Upper lobe of right lung (tissue), 1 donor: Measurements from ENCODE around the gene ACTRT2. TPM values are rescaled to one million over a fixed set of nuclear protein-coding genes. Genes with fewer than 3 reads are reported as not detected.
A peak's percentile ranks its signal among the peaks of the same experiment; 100 is the strongest.

Source experiments
- ATAC-seq: fragments of 200-7000 bp; cut with Tn5 transposase; one replicate; pipeline ENCODE4 v1.9.1; 2020; ENCODE audit warnings: mild to moderate bottlenecking, moderate library complexity
- DNase-seq: peaks from one replicate; pipeline ENCODE4 v3.0.0-alpha.2; 2020
- H3K27ac ChIP-seq: fragments of 200-600 bp; one replicate; pipeline ENCODE4 v1.8.0; 2022
- H3K27me3 ChIP-seq: fragments of 200-600 bp; one replicate; pipeline ENCODE4 v1.8.0; 2022; ENCODE audit warnings: mild to moderate bottlenecking
- H3K36me3 ChIP-seq: fragments of 200-600 bp; one replicate; pipeline ENCODE4 v1.8.0; 2022
- H3K4me1 ChIP-seq: fragments of 200-600 bp; one replicate; pipeline ENCODE4 v1.8.0; 2022
- H3K4me3 ChIP-seq: fragments of 200-600 bp; one replicate; pipeline ENCODE4 v1.8.0; 2022; ENCODE audit warnings: mild to moderate bottlenecking
- H3K9me3 ChIP-seq: fragments of 200-600 bp; one replicate; pipeline ENCODE4 v1.8.0; 2022
- CTCF ChIP-seq: fragments of 200-600 bp; IDR thresholded peaks from one replicate; pipeline ENCODE4 v1.8.0; 2022; ENCODE audit warnings: antibody characterized with exemption
- intact Hi-C: fragments of 100-400 bp; cut with DNase I; formaldehyde crosslinking; loops from one replicate; pipeline ENCODE4 v1.11.0; 2022
- total RNA-seq: library from RNA; stranded (reverse); fragmentation: NEBNext Ultra II Directional; extraction: Animal tissue kit (Norgen Biotek cat#: 25700); gene quantifications from one replicate; pipeline ENCODE4 v1.2.1, GENCODE V29; 2021
- donor health status: DM: no; HTN: yes; CAD: no; lungs with severe emphysema.

The ACTRT2 gene
- total RNA-seq, 1 donor from 2014 or later, result not detected

- intact Hi-C loops, result no loop called here
These were observed 21.7 kb upstream of the ACTRT2 start for GRCh38 chr1:2999571-2999970.

GRCh38 chr1:3000214-3000613, 21.1 kb upstream of the ACTRT2 start:
- Histone ChIP-seq H3K27me3 (peaks cover 10% of the 10 kb centered on the region), H3K4me1 (no peaks in the 10 kb centered on the region), H3K36me3 (no peaks in the 10 kb centered on the region), H3K27ac (no peak overlapping the region), H3K4me3 (no peak overlapping the region), H3K9me3 (peaks cover 8% of the 10 kb centered on the region)
- no peak for TF ChIP-seq CTCF
- ATAC-seq, result no peak
- DNase-seq, result peak; percentile 52
- intact Hi-C loops, result no loop called here

More at GRCh38 chr1:2999571-2999970, 21.7 kb upstream of the ACTRT2 start:
- H3K9me3 ChIP-seq, result peaks cover 8% of the 10 kb centered on the region
- no peak for DNase-seq
- H3K4me3 ChIP-seq, result no peak overlapping the region
- H3K36me3 ChIP-seq, result no peaks in the 10 kb centered on the region
- H3K4me1 ChIP-seq, result no peaks in the 10 kb centered on the region
- no peak for TF ChIP-seq CTCF
- no peak overlapping the region for H3K27ac ChIP-seq
- H3K27me3 ChIP-seq, result peaks cover 4% of the 10 kb centered on the region
- no peak for ATAC-seq

- intact Hi-C loops, result no loop called here
- Histone ChIP-seq H3K27ac (no peak overlapping the region), H3K9me3 (peaks cover 7% of the 10 kb centered on the region), H3K4me1 (no peaks in the 10 kb centered on the region), H3K27me3 (peaks cover 10% of the 10 kb centered on the region), H3K4me3 (no peak overlapping the region), H3K36me3 (no peaks in the 10 kb centered on the region)
- DNase-seq (peak; percentile 63), ATAC-seq (no peak)
- TF ChIP-seq CTCF, result no peak
These were observed 20.4 kb upstream of the ACTRT2 start for GRCh38 chr1:3000671-3001470.

GRCh38 chr1:3001471-3002348, 19.6 kb upstream of the ACTRT2 start:
- intact Hi-C loops, result no loop called here
- DNase-seq (no peak), ATAC-seq (no peak)
- Histone ChIP-seq H3K4me1 (no peaks in the 10 kb centered on the region), H3K27me3 (peaks cover 10% of the 10 kb centered on the region), H3K36me3 (no peaks in the 10 kb centered on the region), H3K4me3 (no peak overlapping the region), H3K27ac (no peak overlapping the region), H3K9me3 (no peaks in the 10 kb centered on the region)
- no peak for TF ChIP-seq CTCF

GRCh38 chr1:3002349-3003038, 18.8 kb upstream of the ACTRT2 start:
- Histone ChIP-seq H3K27ac (no peak overlapping the region), H3K9me3 (no peaks in the 10 kb centered on the region), H3K4me1 (no peaks in the 10 kb centered on the region), H3K27me3 (peaks cover 10% of the 10 kb centered on the region), H3K36me3 (no peaks in the 10 kb centered on the region), H3K4me3 (no peak overlapping the region)
- ATAC-seq, result no peak
- DNase-seq, result no peak
- intact Hi-C loops, result no loop called here
- no peak for TF ChIP-seq CTCF
